Skeletal muscle cell (primary cell): Measurements from ENCODE around the gene UBALD1.
"Not testable (repeated sequence)": the region's sequence is repeated elsewhere in the genome, so short reads cannot be mapped to it uniquely, and the experiment has no call there.

Experiments used
- DNase-seq: peaks from one replicate; pipeline ENCODE4 v3.0.0-alpha.2; 2010; ENCODE audit warnings: low read depth
- H3K4me3 ChIP-seq: 2 replicates; pipeline ENCODE4 v1.5.1; 2011; ENCODE audit warnings: low read depth, mild to moderate bottlenecking, control low read depth, low read length, moderate library complexity

Gene UBALD1

GRCh38 chr16:4614571-4615383 lies at the start of gene UBALD1:
Gene UBALD1 (minus strand): TSS chr16:4614888. CDS start chr16:4614797, 91 bp downstream.
- DNase-seq, result peak; percentile 60
- H3K4me3 ChIP-seq, result peak within 1 kb of the TSS; percentile 74

GRCh38 chr16:4663777-4664465 lies 49.2 kb upstream of the UBALD1 start:
- DNase-seq, result no peak
- no peak overlapping the region for H3K4me3 ChIP-seq

- no peak overlapping the region for H3K4me3 ChIP-seq
- no peak for DNase-seq
Measured at GRCh38 chr16:4663465-4663776, 48.7 kb upstream of the UBALD1 start.

- no peak for DNase-seq
- no peak overlapping the region for H3K4me3 ChIP-seq
Measured at GRCh38 chr16:4661661-4662060, 47.0 kb upstream of the UBALD1 start.

- DNase-seq, result peak; percentile 30
- no peak overlapping the region for H3K4me3 ChIP-seq
Measured at GRCh38 chr16:4660454-4661007, 45.8 kb upstream of the UBALD1 start.

GRCh38 chr16:4659363-4660353 lies 45.0 kb upstream of the UBALD1 start:
- no peak for DNase-seq
- H3K4me3 ChIP-seq, result no peak overlapping the region

- H3K4me3 ChIP-seq, result no peak overlapping the region
- DNase-seq, result no peak
Measured at GRCh38 chr16:4656695-4657686, 42.3 kb upstream of the UBALD1 start.

- DNase-seq, result no peak
Measured at GRCh38 chr16:4656221-4656620, 41.5 kb upstream of the UBALD1 start.

GRCh38 chr16:4655801-4656200 lies 41.1 kb upstream of the UBALD1 start:
- no peak overlapping the region for H3K4me3 ChIP-seq
- DNase-seq, result no peak

More at GRCh38 chr16:4656221-4656620, 41.5 kb upstream of the UBALD1 start:
- H3K4me3 ChIP-seq, result no peak overlapping the region

GRCh38 chr16:4654964-4655590 lies 40.4 kb upstream of the UBALD1 start:
- no peak overlapping the region for H3K4me3 ChIP-seq
- no peak for DNase-seq

- no peak for DNase-seq
- no peak overlapping the region for H3K4me3 ChIP-seq
Measured at GRCh38 chr16:4654011-4654963, 39.6 kb upstream of the UBALD1 start.

GRCh38 chr16:4652561-4652960 lies 37.9 kb upstream of the UBALD1 start:
- H3K4me3 ChIP-seq, result no peak overlapping the region
- no peak for DNase-seq

GRCh38 chr16:4651827-4652226 lies 37.1 kb upstream of the UBALD1 start:
- no peak for DNase-seq
- no peak overlapping the region for H3K4me3 ChIP-seq

- not testable (repeated sequence) for H3K4me3 ChIP-seq, DNase-seq
Measured at GRCh38 chr16:4650443-4651074, 35.9 kb upstream of the UBALD1 start.

- no peak for DNase-seq
- no peak overlapping the region for H3K4me3 ChIP-seq
Measured at GRCh38 chr16:4649744-4650442, 35.2 kb upstream of the UBALD1 start.

GRCh38 chr16:4648917-4649316 lies 34.2 kb upstream of the UBALD1 start:
- no peak for DNase-seq

More at GRCh38 chr16:4648917-4649316, 34.2 kb upstream of the UBALD1 start:
- H3K4me3 ChIP-seq, result no peak overlapping the region
